GM12873 (cell line): Measurements from ENCODE around the gene GNMT.

Experiments
- CTCF ChIP-seq: IDR thresholded peaks from 2 replicates; pipeline ENCODE4 v1.5.1; 2012; ENCODE audit warnings: low read depth, mild to moderate bottlenecking, moderate library complexity, low read length, control low read depth; ENCODE audit not compliant: insufficient read depth; ENCODE audit errors: missing control alignments

The GNMT gene

GRCh38 chr6:42989923-42990322 lies 29.4 kb downstream of the GNMT start:
- TF ChIP-seq CTCF = no peak

- TF ChIP-seq CTCF = no peak
Observed at GRCh38 chr6:42993445-42993844, 32.9 kb downstream of the GNMT start.

DNA sequence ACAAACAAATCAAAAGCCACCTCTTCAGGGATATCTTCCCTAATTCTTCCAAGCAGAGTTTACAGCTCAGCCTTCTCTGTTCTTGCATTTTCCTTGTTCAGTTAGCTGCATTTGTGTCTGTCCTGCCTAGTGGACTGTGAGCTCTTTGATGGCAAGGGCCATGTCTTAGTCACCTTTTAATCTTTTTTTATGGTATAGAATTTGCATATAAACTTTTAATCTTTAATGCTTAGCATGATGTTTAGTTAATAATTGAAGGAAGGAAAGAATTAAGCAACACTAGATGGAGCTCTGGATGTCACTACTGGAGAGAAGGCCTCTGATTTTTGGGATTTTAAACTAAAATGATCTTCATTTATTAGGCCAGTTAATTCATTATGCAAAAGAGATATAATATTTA lies 36.0 kb downstream of the GNMT start:
- TF ChIP-seq CTCF = no peak

GRCh38 chr6:43001843-43002242 lies 41.3 kb downstream of the GNMT start:
- no peak for TF ChIP-seq CTCF

GRCh38 chr6:43005844-43006243 lies 45.3 kb downstream of the GNMT start:
- no peak for TF ChIP-seq CTCF

DNA sequence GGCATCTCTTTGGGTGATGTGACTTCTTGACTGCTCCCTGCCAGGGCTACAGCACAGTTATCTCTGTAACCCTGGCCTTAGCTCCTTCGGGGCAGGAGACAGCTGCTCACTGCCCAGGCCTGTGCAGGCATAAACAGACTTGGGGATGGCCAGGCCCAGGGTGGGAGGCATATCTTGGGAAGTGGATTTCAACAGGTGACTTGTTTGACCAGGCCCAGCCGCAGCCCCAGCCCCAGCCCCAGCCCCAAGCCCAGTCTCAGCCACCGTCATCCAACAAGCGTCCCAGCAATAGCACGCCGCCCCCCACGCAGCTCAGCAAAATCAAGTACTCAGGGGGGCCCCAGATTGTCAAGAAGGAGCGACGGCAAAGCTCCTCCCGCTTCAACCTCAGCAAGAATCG lies 45.7 kb downstream of the GNMT start:
- no peak for TF ChIP-seq CTCF

DNA sequence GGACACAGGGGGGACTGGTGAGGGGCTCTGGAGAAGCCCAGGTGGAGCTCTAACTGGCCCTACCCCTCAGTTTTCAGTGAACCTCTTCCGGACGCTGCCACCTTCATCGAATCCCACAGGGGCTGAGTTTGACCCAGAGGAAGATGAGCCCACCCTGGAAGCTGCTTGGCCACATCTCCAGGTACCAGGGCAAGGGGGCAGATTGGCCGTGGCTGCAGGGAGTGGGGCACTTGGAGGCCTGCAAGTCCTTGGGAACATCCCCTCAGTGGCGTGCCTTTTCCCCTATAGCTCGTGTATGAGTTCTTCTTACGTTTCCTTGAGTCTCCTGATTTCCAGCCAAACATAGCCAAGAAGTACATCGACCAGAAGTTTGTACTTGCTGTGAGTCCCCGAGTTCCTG lies 46.6 kb downstream of the GNMT start:
- no peak for TF ChIP-seq CTCF

DNA sequence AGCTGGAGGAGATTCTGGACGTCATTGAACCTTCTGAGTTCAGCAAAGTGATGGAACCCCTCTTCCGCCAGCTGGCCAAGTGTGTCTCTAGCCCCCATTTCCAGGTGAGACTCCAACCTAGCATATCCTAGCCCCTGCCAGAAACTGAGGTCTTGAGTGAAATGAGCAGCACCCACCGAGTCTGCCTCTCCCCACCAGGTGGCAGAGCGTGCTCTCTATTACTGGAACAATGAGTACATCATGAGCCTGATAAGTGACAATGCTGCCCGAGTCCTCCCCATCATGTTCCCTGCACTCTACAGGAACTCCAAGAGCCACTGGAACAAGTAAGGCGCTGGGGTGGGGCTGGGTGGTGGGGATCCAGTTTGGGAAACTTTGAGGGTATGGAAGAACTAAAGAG lies 48.6 kb downstream of the GNMT start:
- peak; percentile 64 for TF ChIP-seq CTCF
